GM23248 (cell line): ENCODE data around the gene CCDC34.

Experiments used
- EZH2 ChIP-seq: fragments of 200-600 bp; sonication (generic); IDR thresholded peaks from 2 replicates; pipeline ENCODE4 v1.6.1; 2018; ENCODE audit warnings: antibody characterized with exemption, mild to moderate bottlenecking; ENCODE audit not compliant: insufficient read depth, poor library complexity, severe bottlenecking
- EZH2phosphoT487 ChIP-seq: fragments of 200-600 bp; sonication (generic); IDR thresholded peaks from 2 replicates; pipeline ENCODE4 v1.6.1; 2018; ENCODE audit warnings: antibody characterized with exemption, moderate library complexity, mild to moderate bottlenecking, low read depth; ENCODE audit not compliant: insufficient read depth

- TF ChIP-seq EZH2 (no peak), EZH2phosphoT487 (no peak)
Measured at GRCh38 chr11:27408246-27408800, 45.3 kb upstream of the CCDC34 start.
